ENCODE results near the gene B4GALT2. TPM values are rescaled to one million over a fixed set of nuclear protein-coding genes. Genes with fewer than 3 reads are reported as not detected.

Gene B4GALT2
- total RNA-seq, 1 experiment from 2014 or later, result 70.9 TPM

- Histone ChIP-seq H3K23ac (ENCODE audit: insufficient read length, low read depth, low read length) (no peak overlapping the region), H3T11ph (ENCODE audit: low read length) (no peak overlapping the region), H3K27ac (ENCODE audit: insufficient read length, low read depth, low read length) (no peak overlapping the region), H2BK5ac (ENCODE audit: insufficient read length, low read length) (no peak overlapping the region), H4K8ac (replicated peaks; ENCODE audit: insufficient read length, low read depth, low read length) (no peak overlapping the region), H3K79me2 (ENCODE audit: insufficient read depth, low read length) (no peaks in the 10 kb centered on the region), H3K4me1 (ENCODE audit: insufficient read depth, low read length) (no peaks in the 10 kb centered on the region), H3K9me3 (ENCODE audit: control insufficient read depth, low read depth, low read length) (no peaks in the 10 kb centered on the region), H3K27me3 (ENCODE audit: insufficient read depth, low read length) (no peaks in the 10 kb centered on the region), H3K9ac (ENCODE audit: extremely low read depth, insufficient read length, low read length) (no peak overlapping the region), H3K4ac (ENCODE audit: low read depth, low read length) (no peak overlapping the region), H3K79me1 (ENCODE audit: insufficient read depth, low read depth, low read length, poor library complexity, severe bottlenecking) (no peaks in the 10 kb centered on the region), H4K20me1 (ENCODE audit: control insufficient read depth, insufficient read depth, insufficient read length) (no peaks in the 10 kb centered on the region), H2AFZ (ENCODE audit: low read length) (no peak overlapping the region), H3K18ac (ENCODE audit: insufficient read length, low read depth, low read length) (no peak overlapping the region), H4K5ac (ENCODE audit: insufficient read length, low read depth, low read length) (no peak overlapping the region), H3K14ac (ENCODE audit: insufficient read depth, low read length) (no peak overlapping the region), H4K91ac (ENCODE audit: insufficient read length, low read depth, low read length) (no peak overlapping the region), H3K23me2 (ENCODE audit: insufficient read length, low read depth, low read length, poor library complexity, severe bottlenecking) (no peaks in the 10 kb centered on the region), H2AK5ac (ENCODE audit: insufficient read length, low read length) (no peak overlapping the region), H2BK20ac (ENCODE audit: low read depth, low read length, poor library complexity, severe bottlenecking) (no peak overlapping the region), H2BK12ac (ENCODE audit: insufficient read length, low read depth, low read length) (no peak overlapping the region), H3K56ac (ENCODE audit: insufficient read length, low read depth, low read length) (no peak overlapping the region), H3K4me2 (ENCODE audit: insufficient read depth, insufficient read length, low read length) (no peak overlapping the region), H2BK120ac (ENCODE audit: low read depth, low read length, poor library complexity, severe bottlenecking) (no peak overlapping the region), H2BK15ac (ENCODE audit: low read depth, low read length) (no peak overlapping the region)
- WGBS (ENCODE audit: extremely low coverage, insufficient read length, low lambda C conversion rate), result no CpG with 5 or more reads among the region's 6 CpGs
- no peak overlapping the region for H3K4me3 Mint-ChIP-seq
- no peaks in the 10 kb centered on the region for H3K27me3 Mint-ChIP-seq (ENCODE audit: low read depth)
- H3K9me3 Mint-ChIP-seq, result no peaks in the 10 kb centered on the region
- H3K27ac Mint-ChIP-seq, result no peak overlapping the region
- DNase-seq, result no peak
- TF ChIP-seq CTCF (conservative IDR thresholded peaks at IDR 0.05), result no peak
- peaks cover 18 to 39% (median 18%) of the 10 kb centered on the region in 3 experiments for H3K36me3 Mint-ChIP-seq (ENCODE audit: insufficient read depth in 1 of 3, low read depth in 3 of 3)
- H3K4me1 Mint-ChIP-seq, result peaks cover 11 to 20% of the 10 kb centered on the region in 2 experiments
Measured at GRCh38 chr1:44020464-44020863, 41.5 kb downstream of the B4GALT2 start.
